ENCODE data around the gene ADAT2. TPM values are rescaled to one million over a fixed set of nuclear protein-coding genes. Genes with fewer than 3 reads are reported as not detected.

The ADAT2 gene
- total RNA-seq, 1 donor from 2014 or later, result 6.3 TPM

DNA sequence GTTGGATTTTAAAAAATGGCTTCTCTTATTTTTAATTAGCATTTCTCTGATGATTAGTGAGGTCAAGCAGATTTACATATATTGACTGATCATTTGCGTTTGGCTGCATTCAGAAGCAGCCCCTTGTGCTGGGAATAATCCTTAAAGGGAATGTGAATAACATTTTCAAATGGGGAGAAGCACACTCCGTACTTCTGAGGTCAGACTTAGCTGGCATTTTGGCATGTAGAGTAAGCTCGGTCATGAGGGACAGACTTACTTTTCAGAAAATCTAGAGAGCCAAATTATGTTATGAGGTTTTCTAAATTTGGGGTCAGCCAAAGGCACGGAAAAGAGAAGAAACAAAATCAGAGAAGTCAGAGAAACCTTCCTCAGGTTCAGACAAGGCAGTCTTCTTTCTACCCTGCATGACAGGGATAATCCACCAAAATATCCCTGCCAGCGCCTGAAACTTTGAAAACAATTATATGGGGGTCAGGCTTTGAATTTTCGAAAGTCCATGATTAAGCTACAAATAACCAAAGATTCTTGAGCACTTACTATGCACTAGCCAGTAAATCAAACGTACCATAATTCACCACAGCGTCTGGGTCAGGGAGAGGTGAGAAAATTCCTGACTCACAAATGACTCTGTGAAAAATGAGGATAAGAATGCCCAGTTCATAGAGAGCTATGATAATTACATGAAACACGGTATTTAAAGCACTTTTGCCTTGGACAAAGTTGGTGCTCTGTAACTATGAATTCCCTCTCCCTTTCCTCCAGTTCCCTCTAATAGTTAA lies 44.9 kb downstream of the ADAT2 start:
- no peak overlapping the region for H3K4me3 ChIP-seq (ENCODE audit: low read depth, low read length)
- TF ChIP-seq, protein P1, sequence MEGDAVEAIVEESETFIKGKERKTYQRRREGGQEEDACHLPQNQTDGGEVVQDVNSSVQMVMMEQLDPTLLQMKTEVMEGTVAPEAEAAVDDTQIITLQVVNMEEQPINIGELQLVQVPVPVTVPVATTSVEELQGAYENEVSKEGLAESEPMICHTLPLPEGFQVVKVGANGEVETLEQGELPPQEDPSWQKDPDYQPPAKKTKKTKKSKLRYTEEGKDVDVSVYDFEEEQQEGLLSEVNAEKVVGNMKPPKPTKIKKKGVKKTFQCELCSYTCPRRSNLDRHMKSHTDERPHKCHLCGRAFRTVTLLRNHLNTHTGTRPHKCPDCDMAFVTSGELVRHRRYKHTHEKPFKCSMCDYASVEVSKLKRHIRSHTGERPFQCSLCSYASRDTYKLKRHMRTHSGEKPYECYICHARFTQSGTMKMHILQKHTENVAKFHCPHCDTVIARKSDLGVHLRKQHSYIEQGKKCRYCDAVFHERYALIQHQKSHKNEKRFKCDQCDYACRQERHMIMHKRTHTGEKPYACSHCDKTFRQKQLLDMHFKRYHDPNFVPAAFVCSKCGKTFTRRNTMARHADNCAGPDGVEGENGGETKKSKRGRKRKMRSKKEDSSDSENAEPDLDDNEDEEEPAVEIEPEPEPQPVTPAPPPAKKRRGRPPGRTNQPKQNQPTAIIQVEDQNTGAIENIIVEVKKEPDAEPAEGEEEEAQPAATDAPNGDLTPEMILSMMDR (conservative IDR thresholded peaks at IDR 0.05; ENCODE audit: low read depth, low read length), result no peak
- no peak for DNase-seq (ENCODE audit: low read depth)

DNA sequence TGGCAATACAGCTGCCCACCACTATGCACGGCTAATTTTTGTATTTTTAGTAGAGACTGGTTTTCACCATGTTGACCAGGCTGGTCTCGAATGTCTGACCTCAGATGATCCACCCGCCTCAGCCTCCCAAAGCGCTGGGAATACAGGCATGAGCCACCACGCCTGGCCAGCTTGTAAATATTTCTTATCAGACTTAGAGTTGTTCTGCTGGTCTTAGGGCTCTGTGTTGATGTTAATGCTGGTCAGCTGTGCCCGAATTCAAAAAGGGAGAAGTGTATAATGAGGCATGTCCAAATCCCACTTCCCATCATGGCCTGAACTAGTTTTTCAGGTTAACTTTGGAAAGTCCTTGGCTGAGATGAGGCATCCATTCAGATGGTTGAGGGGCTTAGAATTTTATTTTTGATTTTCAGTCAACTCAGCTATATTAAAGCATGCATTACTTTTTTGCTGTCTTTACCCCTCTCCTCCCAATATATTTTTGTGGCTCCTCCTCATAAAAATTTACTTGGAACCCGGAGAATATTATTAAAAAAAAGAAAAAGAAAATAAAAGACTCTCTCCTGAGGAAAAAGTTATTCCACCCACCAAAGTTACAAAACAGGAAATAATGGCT lies 47.7 kb downstream of the ADAT2 start:
- H3K4me3 ChIP-seq (ENCODE audit: low read depth, low read length), result no peak overlapping the region
- no peak for DNase-seq (ENCODE audit: low read depth)
- TF ChIP-seq, protein P1 (conservative IDR thresholded peaks at IDR 0.05; ENCODE audit: low read depth, low read length), result no peak

DNA sequence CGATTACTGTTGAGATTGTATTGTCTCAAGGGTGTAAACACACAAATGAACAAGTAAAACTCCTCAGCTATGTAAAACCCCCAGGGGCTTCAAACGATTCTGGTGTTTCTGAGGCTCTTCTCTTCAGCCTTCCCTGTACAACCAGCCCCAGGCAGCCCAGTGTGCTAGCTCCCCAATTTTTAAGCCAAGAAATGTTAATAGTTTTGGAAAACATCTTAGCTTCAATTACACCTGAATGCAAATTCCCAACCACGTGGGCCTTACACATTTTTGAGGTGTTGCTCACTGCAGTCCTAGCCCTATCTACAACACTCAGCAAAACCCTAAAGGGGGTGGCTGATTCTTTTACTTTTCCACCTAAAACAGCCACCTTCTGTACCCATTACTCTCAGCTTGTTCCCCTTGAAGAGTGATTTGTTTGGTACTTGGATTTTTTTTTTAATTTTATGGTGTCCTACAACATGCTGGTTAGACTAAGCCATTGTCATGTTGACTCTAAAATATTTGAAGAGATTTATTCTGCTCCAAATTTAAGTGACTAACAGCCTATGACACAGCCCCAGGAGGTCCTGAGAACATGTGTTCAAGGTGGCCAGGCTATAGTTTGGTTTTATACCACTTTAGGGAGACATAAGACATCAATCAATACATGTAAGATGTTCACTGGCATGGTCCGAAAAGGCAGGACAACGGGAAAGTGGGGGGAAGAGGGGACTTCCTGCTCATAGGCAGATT lies 48.7 kb downstream of the ADAT2 start:
- DNase-seq (ENCODE audit: low read depth), result no peak
- H3K4me3 ChIP-seq (ENCODE audit: low read depth, low read length), result no peak overlapping the region
- TF ChIP-seq, protein P1 (conservative IDR thresholded peaks at IDR 0.05; ENCODE audit: low read depth, low read length), result no peak

DNA sequence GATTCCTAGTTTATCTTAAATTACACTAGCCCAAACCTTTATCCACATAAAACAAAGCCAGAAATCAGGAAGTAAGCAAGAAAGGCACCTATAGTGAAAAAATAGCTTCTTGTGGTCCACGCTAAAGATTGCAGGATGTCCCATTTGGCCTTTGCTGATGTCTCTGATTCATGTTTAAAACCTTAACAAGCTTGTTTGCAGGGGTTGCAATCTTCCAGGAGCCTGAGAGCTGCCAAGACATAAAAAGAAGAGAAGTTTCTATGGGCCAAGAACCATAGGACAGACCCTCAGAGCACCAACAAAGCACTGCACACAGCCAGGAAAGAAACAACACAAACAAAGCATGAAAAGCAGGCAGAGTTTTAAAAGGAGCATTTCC lies 49.4 kb downstream of the ADAT2 start:
- DNase-seq (ENCODE audit: low read depth), result no peak
- no peak overlapping the region for H3K4me3 ChIP-seq (ENCODE audit: low read depth, low read length)
- TF ChIP-seq, protein P1 (conservative IDR thresholded peaks at IDR 0.05; ENCODE audit: low read depth, low read length), result no peak

DNA sequence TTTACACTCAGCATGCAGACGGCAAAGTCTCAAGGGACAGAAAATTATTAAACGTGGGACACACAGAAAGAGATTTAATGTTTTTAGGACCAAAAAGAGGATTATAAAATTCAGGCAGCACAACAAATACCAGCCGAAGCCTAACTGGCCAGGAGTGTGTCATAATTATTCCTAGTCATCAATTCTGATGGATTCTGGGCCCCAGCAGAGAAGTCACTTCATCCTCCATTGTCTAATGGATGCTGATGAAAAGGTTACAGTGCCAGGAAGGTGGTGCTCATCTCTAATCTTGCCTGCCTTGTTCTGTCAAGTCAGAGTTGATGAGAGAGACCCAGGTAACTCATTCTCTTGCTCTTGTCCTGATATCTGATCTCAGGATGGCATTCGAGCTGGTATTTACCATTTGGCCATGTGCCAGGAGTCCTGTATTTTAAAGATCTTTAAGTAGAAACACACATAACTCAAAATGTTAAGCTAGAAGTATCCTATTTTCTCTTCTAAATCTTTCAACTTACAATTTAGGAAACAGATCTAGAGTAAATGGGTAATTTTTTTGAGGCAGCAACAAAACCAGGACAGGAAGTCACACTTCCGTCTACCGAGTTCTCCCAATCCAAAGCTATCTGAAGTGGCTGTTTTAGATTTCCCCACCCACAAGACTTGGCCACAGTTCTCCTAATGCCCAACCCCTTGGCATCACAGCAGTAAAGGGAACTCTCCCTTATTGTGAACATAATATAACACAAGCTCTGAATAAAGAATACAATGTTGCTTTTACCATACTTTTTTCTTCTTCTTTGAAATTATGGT lies 50.0 kb downstream of the ADAT2 start:
- TF ChIP-seq, protein P1 (conservative IDR thresholded peaks at IDR 0.05; ENCODE audit: low read depth, low read length), result no peak
- DNase-seq (ENCODE audit: low read depth), result no peak
- H3K4me3 ChIP-seq (ENCODE audit: low read depth, low read length), result no peak overlapping the region

DNA sequence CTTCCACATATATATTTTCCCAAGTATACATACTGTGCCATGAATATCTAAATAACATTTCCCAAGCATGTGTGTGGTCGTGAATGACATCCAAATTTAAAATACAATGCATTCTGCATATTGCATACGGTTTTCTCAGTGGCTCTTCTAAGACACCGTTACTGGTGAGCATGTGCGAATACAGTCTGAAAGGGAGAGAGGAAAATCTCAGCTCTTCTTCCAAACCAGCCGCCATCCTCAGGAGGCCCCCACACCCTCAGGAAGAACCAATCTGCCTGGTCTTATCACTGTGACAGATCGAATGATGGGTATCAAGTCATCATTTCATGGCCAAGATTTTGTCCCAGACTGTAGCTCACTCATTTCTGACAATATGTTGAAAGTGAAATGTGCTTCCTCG lies 50.7 kb downstream of the ADAT2 start:
- no peak overlapping the region for H3K4me3 ChIP-seq (ENCODE audit: low read depth, low read length)
- DNase-seq (ENCODE audit: low read depth), result no peak
- TF ChIP-seq, protein P1 (conservative IDR thresholded peaks at IDR 0.05; ENCODE audit: low read depth, low read length), result no peak
